Measurements from ENCODE around the gene OR8G1.

Gene OR8G1

GRCh38 chr11:124198897-124199296, 42.0 kb upstream of the OR8G1 start:
- Histone ChIP-seq H3K4me1 (ENCODE audit: control insufficient read depth, low read depth, low read length) (no peaks in the 10 kb centered on the region), H2BK5ac (ENCODE audit: low read length) (no peak overlapping the region), H3K79me1 (ENCODE audit: low read length) (no peaks in the 10 kb centered on the region), H3K4ac (ENCODE audit: low read depth, low read length) (no peak overlapping the region), H3K56ac (ENCODE audit: low read length) (no peak overlapping the region), H4K8ac (ENCODE audit: low read depth, low read length) (no peak overlapping the region), H3K4me3 (ENCODE audit: low read length) (no peak overlapping the region), H3K9ac (ENCODE audit: low read length) (no peak overlapping the region), H4K5ac (ENCODE audit: low read length) (no peak overlapping the region), H3K27me3 (ENCODE audit: insufficient read depth, low read length, poor library complexity) (no peaks in the 10 kb centered on the region), H3K4me2 (ENCODE audit: low read length) (no peak overlapping the region), H2AK5ac (ENCODE audit: low read length) (no peak overlapping the region), H3K36me3 (ENCODE audit: control insufficient read depth, insufficient read depth, low read length) (no peaks in the 10 kb centered on the region), H3K27ac (ENCODE audit: low read depth, low read length) (no peak overlapping the region), H2BK120ac (ENCODE audit: low read depth, low read length) (no peak overlapping the region), H3K79me2 (ENCODE audit: control insufficient read depth, insufficient read depth, low read length) (no peaks in the 10 kb centered on the region), H2BK15ac (replicated peaks; ENCODE audit: low read depth) (no peak overlapping the region), H3K23ac (ENCODE audit: low read length) (no peak overlapping the region), H3K18ac (ENCODE audit: low read length) (no peak overlapping the region)
- no CpG with 5 or more reads among the region's 7 CpGs for WGBS (ENCODE audit: extremely low coverage, insufficient coverage, low lambda C conversion rate)
- DNase-seq: no peak

- Histone ChIP-seq H2BK5ac (ENCODE audit: low read length) (no peak overlapping the region), H3K18ac (ENCODE audit: low read length) (no peak overlapping the region), H3K36me3 (ENCODE audit: control insufficient read depth, insufficient read depth, low read length) (no peaks in the 10 kb centered on the region), H3K27me3 (ENCODE audit: insufficient read depth, low read length, poor library complexity) (no peaks in the 10 kb centered on the region), H4K8ac (ENCODE audit: low read depth, low read length) (no peak overlapping the region), H3K4ac (ENCODE audit: low read depth, low read length) (no peak overlapping the region), H3K27ac (ENCODE audit: low read depth, low read length) (no peak overlapping the region), H3K79me2 (ENCODE audit: control insufficient read depth, insufficient read depth, low read length) (no peaks in the 10 kb centered on the region), H3K9ac (ENCODE audit: low read length) (no peak overlapping the region), H2BK120ac (ENCODE audit: low read depth, low read length) (no peak overlapping the region), H3K56ac (ENCODE audit: low read length) (no peak overlapping the region), H3K23ac (ENCODE audit: low read length) (no peak overlapping the region), H3K79me1 (ENCODE audit: low read length) (no peaks in the 10 kb centered on the region), H3K4me1 (ENCODE audit: control insufficient read depth, low read depth, low read length) (no peaks in the 10 kb centered on the region), H4K5ac (ENCODE audit: low read length) (no peak overlapping the region), H2AK5ac (ENCODE audit: low read length) (no peak overlapping the region), H3K4me3 (ENCODE audit: low read length) (no peak overlapping the region), H3K4me2 (ENCODE audit: low read length) (no peak overlapping the region), H2BK15ac (replicated peaks; ENCODE audit: low read depth) (no peak overlapping the region)
- WGBS (ENCODE audit: extremely low coverage, insufficient coverage, low lambda C conversion rate): no CpG with 5 or more reads among the region's 1 CpG
- no peak for DNase-seq
These were observed 41.2 kb upstream of the OR8G1 start for GRCh38 chr11:124199702-124200101.

DNA sequence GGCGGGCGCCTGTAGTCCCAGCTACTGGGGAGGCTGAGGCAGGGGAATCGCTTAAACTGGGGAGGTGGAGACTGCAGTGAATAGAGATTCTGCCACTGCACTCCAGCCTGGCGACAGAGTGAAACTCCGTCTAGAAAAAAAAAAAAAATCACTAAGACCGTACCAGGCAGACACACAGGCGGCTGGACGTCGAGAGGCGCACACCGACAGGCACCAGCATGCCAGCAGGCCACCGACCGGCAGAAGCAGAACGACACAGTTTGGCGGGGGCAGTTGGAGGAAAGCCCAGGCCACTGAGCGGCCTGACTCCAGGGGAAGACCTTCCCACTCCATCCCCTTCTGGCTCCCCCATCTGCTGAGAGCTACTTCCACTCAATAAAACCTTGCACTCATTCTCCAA, 40.2 kb upstream of the OR8G1 start:
- no peak overlapping the region for H4K5ac ChIP-seq (ENCODE audit: low read length)
- no peak overlapping the region for H3K23ac ChIP-seq (ENCODE audit: low read length)
- no peaks in the 10 kb centered on the region for H3K27me3 ChIP-seq (ENCODE audit: insufficient read depth, low read length, poor library complexity)
- no peak overlapping the region for H3K56ac ChIP-seq (ENCODE audit: low read length)
- H3K9ac ChIP-seq (ENCODE audit: low read length): no peak overlapping the region
- no peak overlapping the region for H2BK15ac ChIP-seq (replicated peaks; ENCODE audit: low read depth)
- H2BK120ac ChIP-seq (ENCODE audit: low read depth, low read length): no peak overlapping the region
- no CpG with 5 or more reads among the region's 16 CpGs for WGBS (ENCODE audit: extremely low coverage, insufficient coverage, low lambda C conversion rate)
- DNase-seq: no peak
- no peak overlapping the region for H4K8ac ChIP-seq (ENCODE audit: low read depth, low read length)
- H3K36me3 ChIP-seq (ENCODE audit: control insufficient read depth, insufficient read depth, low read length): no peaks in the 10 kb centered on the region
- no peaks in the 10 kb centered on the region for H3K4me1 ChIP-seq (ENCODE audit: control insufficient read depth, low read depth, low read length)
- no peaks in the 10 kb centered on the region for H3K79me1 ChIP-seq (ENCODE audit: low read length)
- no peak overlapping the region for H3K27ac ChIP-seq (ENCODE audit: low read depth, low read length)
- no peak overlapping the region for H2BK5ac ChIP-seq (ENCODE audit: low read length)
- no peak overlapping the region for H3K4me2 ChIP-seq (ENCODE audit: low read length)
- H3K18ac ChIP-seq (ENCODE audit: low read length): no peak overlapping the region
- H3K4me3 ChIP-seq (ENCODE audit: low read length): no peak overlapping the region
- H2AK5ac ChIP-seq (ENCODE audit: low read length): no peak overlapping the region
- H3K79me2 ChIP-seq (ENCODE audit: control insufficient read depth, insufficient read depth, low read length): no peaks in the 10 kb centered on the region
- H3K4ac ChIP-seq (ENCODE audit: low read depth, low read length): no peak overlapping the region

DNA sequence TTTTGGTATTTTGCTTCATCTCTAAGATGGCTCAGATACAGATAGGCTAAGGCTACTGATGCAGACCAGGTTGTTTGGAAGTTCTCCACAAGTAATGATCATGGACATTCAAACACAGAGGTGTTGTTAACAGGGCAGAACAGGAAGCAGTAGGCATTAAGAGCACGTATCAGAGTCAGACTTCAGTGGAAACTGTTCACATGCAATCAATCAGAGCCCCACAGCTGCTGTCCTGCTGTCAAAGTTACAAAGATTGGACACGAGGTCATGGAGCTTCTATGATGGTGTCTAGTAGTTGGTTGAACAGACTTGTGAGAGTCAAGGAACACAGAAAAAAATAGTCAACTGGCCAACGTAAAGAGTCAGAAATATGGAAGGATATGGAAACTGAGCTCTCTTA, 37.9 kb upstream of the OR8G1 start:
- Histone ChIP-seq H3K79me1 (ENCODE audit: low read length) (no peaks in the 10 kb centered on the region), H3K4me2 (ENCODE audit: low read length) (no peak overlapping the region), H3K4me1 (ENCODE audit: control insufficient read depth, low read depth, low read length) (no peaks in the 10 kb centered on the region), H3K27ac (ENCODE audit: low read depth, low read length) (no peak overlapping the region), H3K4ac (ENCODE audit: low read depth, low read length) (no peak overlapping the region), H3K79me2 (ENCODE audit: control insufficient read depth, insufficient read depth, low read length) (no peaks in the 10 kb centered on the region), H3K18ac (ENCODE audit: low read length) (no peak overlapping the region), H3K4me3 (ENCODE audit: low read length) (no peak overlapping the region), H3K36me3 (ENCODE audit: control insufficient read depth, insufficient read depth, low read length) (no peaks in the 10 kb centered on the region), H2BK15ac (replicated peaks; ENCODE audit: low read depth) (no peak overlapping the region), H3K56ac (ENCODE audit: low read length) (no peak overlapping the region), H3K27me3 (ENCODE audit: insufficient read depth, low read length, poor library complexity) (no peaks in the 10 kb centered on the region), H2BK120ac (ENCODE audit: low read depth, low read length) (no peak overlapping the region), H2AK5ac (ENCODE audit: low read length) (no peak overlapping the region), H2BK5ac (ENCODE audit: low read length) (no peak overlapping the region), H4K8ac (ENCODE audit: low read depth, low read length) (no peak overlapping the region), H4K5ac (ENCODE audit: low read length) (no peak overlapping the region), H3K23ac (ENCODE audit: low read length) (no peak overlapping the region), H3K9ac (ENCODE audit: low read length) (no peak overlapping the region)
- WGBS (ENCODE audit: extremely low coverage, insufficient coverage, low lambda C conversion rate): no CpG with 5 or more reads among the region's 3 CpGs
- no peak for DNase-seq

- no peak overlapping the region for H3K4ac ChIP-seq (ENCODE audit: low read depth, low read length)
- H3K23ac ChIP-seq (ENCODE audit: low read length): no peak overlapping the region
- no peaks in the 10 kb centered on the region for H3K79me2 ChIP-seq (ENCODE audit: control insufficient read depth, insufficient read depth, low read length)
- H3K4me2 ChIP-seq (ENCODE audit: low read length): no peak overlapping the region
- no peaks in the 10 kb centered on the region for H3K27me3 ChIP-seq (ENCODE audit: insufficient read depth, low read length, poor library complexity)
- H4K5ac ChIP-seq (ENCODE audit: low read length): no peak overlapping the region
- DNase-seq: no peak
- no peak overlapping the region for H2BK5ac ChIP-seq (ENCODE audit: low read length)
- H4K8ac ChIP-seq (ENCODE audit: low read depth, low read length): no peak overlapping the region
- H3K18ac ChIP-seq (ENCODE audit: low read length): no peak overlapping the region
- no peak overlapping the region for H2AK5ac ChIP-seq (ENCODE audit: low read length)
- no peaks in the 10 kb centered on the region for H3K36me3 ChIP-seq (ENCODE audit: control insufficient read depth, insufficient read depth, low read length)
- no CpG with 5 or more reads among the region's 5 CpGs for WGBS (ENCODE audit: extremely low coverage, insufficient coverage, low lambda C conversion rate)
- no peaks in the 10 kb centered on the region for H3K4me1 ChIP-seq (ENCODE audit: control insufficient read depth, low read depth, low read length)
- H3K4me3 ChIP-seq (ENCODE audit: low read length): no peak overlapping the region
- no peak overlapping the region for H3K9ac ChIP-seq (ENCODE audit: low read length)
- H3K79me1 ChIP-seq (ENCODE audit: low read length): no peaks in the 10 kb centered on the region
- no peak overlapping the region for H2BK120ac ChIP-seq (ENCODE audit: low read depth, low read length)
- no peak overlapping the region for H3K27ac ChIP-seq (ENCODE audit: low read depth, low read length)
- H2BK15ac ChIP-seq (replicated peaks; ENCODE audit: low read depth): no peak overlapping the region
- H3K56ac ChIP-seq (ENCODE audit: low read length): no peak overlapping the region
These were observed 36.9 kb upstream of the OR8G1 start for GRCh38 chr11:124204008-124204407.

DNA sequence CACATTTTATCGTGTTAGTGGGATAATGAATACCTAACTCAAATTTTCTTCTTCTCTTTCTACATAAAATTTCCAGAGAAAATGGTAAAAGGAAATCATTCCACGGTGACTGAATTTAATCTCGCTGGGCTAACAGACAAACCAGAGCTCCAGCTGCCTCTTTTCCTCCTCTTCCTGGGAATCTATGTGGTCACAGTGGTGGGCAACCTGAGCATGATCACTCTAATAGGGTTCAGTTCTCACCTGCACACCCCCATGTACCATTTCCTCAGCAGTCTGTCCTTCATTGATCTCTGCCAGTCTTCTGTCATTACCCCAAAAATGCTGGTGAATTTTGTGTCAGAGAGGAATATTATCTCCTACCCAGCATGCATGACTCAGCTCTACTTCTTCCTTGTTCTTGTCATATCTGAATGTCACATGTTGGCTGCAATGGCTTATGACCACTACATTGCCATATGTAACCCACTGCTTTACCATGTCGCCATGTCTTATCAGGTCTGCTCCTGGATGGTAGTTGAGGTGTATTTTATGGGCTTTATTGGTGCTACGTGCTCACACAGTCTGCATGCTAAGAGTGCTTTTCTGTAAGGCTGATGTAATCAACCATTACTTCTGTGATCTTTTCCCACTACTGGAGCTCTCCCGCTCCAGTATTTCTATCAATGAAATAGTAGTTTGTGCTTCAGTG, 33.6 kb upstream of the OR8G1 start:
- no peak overlapping the region for H3K18ac ChIP-seq (ENCODE audit: low read length)
- no peak for DNase-seq
- H4K5ac ChIP-seq (ENCODE audit: low read length): no peak overlapping the region
- H3K56ac ChIP-seq (ENCODE audit: low read length): no peak overlapping the region
- no peaks in the 10 kb centered on the region for H3K27me3 ChIP-seq (ENCODE audit: insufficient read depth, low read length, poor library complexity)
- H3K79me2 ChIP-seq (ENCODE audit: control insufficient read depth, insufficient read depth, low read length): no peaks in the 10 kb centered on the region
- no peak overlapping the region for H2AK5ac ChIP-seq (ENCODE audit: low read length)
- no peak overlapping the region for H3K9ac ChIP-seq (ENCODE audit: low read length)
- no peak overlapping the region for H3K27ac ChIP-seq (ENCODE audit: low read depth, low read length)
- no peak overlapping the region for H4K8ac ChIP-seq (ENCODE audit: low read depth, low read length)
- no peak overlapping the region for H2BK5ac ChIP-seq (ENCODE audit: low read length)
- H3K4ac ChIP-seq (ENCODE audit: low read depth, low read length): no peak overlapping the region
- no peaks in the 10 kb centered on the region for H3K79me1 ChIP-seq (ENCODE audit: low read length)
- no CpG with 5 or more reads among the region's 6 CpGs for WGBS (ENCODE audit: extremely low coverage, insufficient coverage, low lambda C conversion rate)
- no peak overlapping the region for H3K23ac ChIP-seq (ENCODE audit: low read length)
- no peak overlapping the region for H3K4me2 ChIP-seq (ENCODE audit: low read length)
- H3K4me1 ChIP-seq (ENCODE audit: control insufficient read depth, low read depth, low read length): no peaks in the 10 kb centered on the region
- no peak overlapping the region for H2BK15ac ChIP-seq (replicated peaks; ENCODE audit: low read depth)
- H3K4me3 ChIP-seq (ENCODE audit: low read length): no peak overlapping the region
- no peaks in the 10 kb centered on the region for H3K36me3 ChIP-seq (ENCODE audit: control insufficient read depth, insufficient read depth, low read length)
- H2BK120ac ChIP-seq (ENCODE audit: low read depth, low read length): no peak overlapping the region

All from mesendoderm (in vitro differentiated cells).